H1 (cell line): ENCODE measurements around the gene TGM6. TPM values are rescaled to one million over a fixed set of nuclear protein-coding genes. Genes with fewer than 3 reads are reported as not detected.

Source experiments
- CTCF ChIA-PET: fragments of 300-600 bp; sonication (Branson Sonifier 250); formaldehyde crosslinking; loops from one replicate; lab custom pipeline; 2021; ENCODE audit not compliant: partially characterized antibody; lab: Charles Lee
- POLR2A ChIA-PET: fragments of 300-600 bp; sonication (Branson Sonifier 250); formaldehyde crosslinking; loops from one replicate; lab custom pipeline; 2021; ENCODE audit warnings: inconsistent platforms; ENCODE audit not compliant: partially characterized antibody; lab: Charles Lee
- DNase-seq, 2 experiments: peaks; one replicate each; pipeline versions ENCODE4 v3.0.0 to v3.0.0-alpha.2; 2010 to 2022; ENCODE audit warnings: low spot score in 2 of 2, low read depth in 1 of 2, mixed read lengths in 1 of 2
- FAIRE-seq: peaks from 2 replicates; lab custom pipeline; 2011; peaks lifted over from hg19 to GRCh38; lab: Jason Lieb, UNC
- H2AFZ ChIP-seq: 2 replicates; pipeline ENCODE4 v1.8.1; 2012; ENCODE audit warnings: low read length, inconsistent platforms
- H2AK5ac ChIP-seq: 2 replicates; pipeline ENCODE4 v1.6.1; 2013; ENCODE audit warnings: low read depth, low read length
- H2BK120ac ChIP-seq: replicated peaks from 2 replicates; pipeline ENCODE3; 2013; ENCODE audit warnings: low read depth, low read length, inconsistent platforms
- H2BK12ac ChIP-seq: 2 replicates; pipeline ENCODE4 v1.6.1; 2013; ENCODE audit warnings: low read depth, low read length
- H2BK15ac ChIP-seq: 2 replicates; pipeline ENCODE4 v1.6.1; 2013; ENCODE audit warnings: low read length
- H2BK20ac ChIP-seq: 2 replicates; pipeline ENCODE4 v1.6.1; 2013; ENCODE audit warnings: low read length
- H2BK5ac ChIP-seq: 2 replicates; pipeline ENCODE4 v1.6.1; 2013; ENCODE audit warnings: low read depth, low read length
- H3K14ac ChIP-seq: 2 replicates; pipeline ENCODE4 v1.6.1; 2013; ENCODE audit warnings: inconsistent platforms; ENCODE audit not compliant: insufficient read length
- H3K18ac ChIP-seq: 2 replicates; pipeline ENCODE4 v1.6.1; 2013; ENCODE audit warnings: low read length; ENCODE audit errors: extremely low read depth
- H3K23ac ChIP-seq: 2 replicates; pipeline ENCODE4 v1.6.1; 2013; ENCODE audit warnings: inconsistent platforms; ENCODE audit not compliant: insufficient read length
- H3K23me2 ChIP-seq: 2 replicates; pipeline ENCODE4 v1.6.1; 2013; ENCODE audit warnings: low read depth, low read length
- H3K27ac ChIP-seq: 2 replicates; pipeline ENCODE4 v1.6.1; 2011; ENCODE audit warnings: low read depth, low read length, inconsistent platforms
- H3K27me3 ChIP-seq, 4 experiments: replicated peaks in 1 of 4; 1 replicate in 1 of 4; 2 replicates in 3 of 4; pipeline versions ENCODE4 v1.6.1 to v1.8.1; 2011 to 2013; ENCODE audit warnings: low read length in 3 of 4, mild to moderate bottlenecking in 3 of 4, inconsistent platforms in 2 of 4, mixed read lengths in 2 of 4, moderate library complexity in 1 of 4; ENCODE audit not compliant: control insufficient read depth in 3 of 4, insufficient read depth in 3 of 4; ENCODE audit errors: extremely low read depth in 1 of 4
- H3K36me3 ChIP-seq, 4 experiments: 2 replicates each; pipeline versions ENCODE4 v1.6.1 to v1.8.1; 2011 to 2013; ENCODE audit warnings: mild to moderate bottlenecking in 4 of 4, low read length in 3 of 4, moderate library complexity in 2 of 4, control low read depth in 1 of 4, inconsistent platforms in 1 of 4; ENCODE audit not compliant: insufficient read depth in 4 of 4, control insufficient read depth in 2 of 4
- H3K4ac ChIP-seq: replicated peaks from 2 replicates; pipeline ENCODE3; 2013; ENCODE audit warnings: low read length, low read depth, mixed read lengths, inconsistent platforms; ENCODE audit not compliant: insufficient read length
- H3K4me1 ChIP-seq, 4 experiments: replicated peaks in 1 of 4; 1 replicate in 1 of 4; 2 replicates in 3 of 4; pipeline versions ENCODE4 v1.6.1 to v1.8.1; 2011 to 2013; ENCODE audit warnings: low read length in 3 of 4, inconsistent platforms in 2 of 4, mixed read lengths in 1 of 4; ENCODE audit not compliant: insufficient read depth in 4 of 4, control insufficient read depth in 3 of 4
- H3K4me2 ChIP-seq, 2 experiments: 2 replicates each; pipeline versions ENCODE4 v1.6.1 to v1.8.1; 2011 to 2013; ENCODE audit warnings: low read depth in 2 of 2, low read length in 2 of 2, control low read depth in 1 of 2, inconsistent platforms in 1 of 2, mild to moderate bottlenecking in 1 of 2; ENCODE audit not compliant: insufficient read depth in 1 of 2
- H3K4me3 ChIP-seq, 4 experiments: fragments of 200-600, 300-600 bp in 1 of 4; sonication (generic), shearing (Covaris generic), sonication (Bioruptor Twin) in 1 of 4; 2 replicates each; pipeline versions ENCODE4 v1.5.1 to v1.8.1; 2011 to 2016; ENCODE audit warnings: low read length in 4 of 4, low read depth in 3 of 4, control low read depth in 2 of 4, inconsistent platforms in 2 of 4, mild to moderate bottlenecking in 2 of 4, mixed read lengths in 1 of 4, moderate library complexity in 1 of 4; ENCODE audit not compliant: insufficient read depth in 2 of 4; ENCODE audit errors: extremely low read depth in 1 of 4
- H3K56ac ChIP-seq: replicated peaks from 2 replicates; pipeline ENCODE3; 2013; ENCODE audit warnings: low read depth, mild to moderate bottlenecking, mixed read lengths, low read length, inconsistent platforms; ENCODE audit not compliant: insufficient read length
- H3K79me1 ChIP-seq: 2 replicates; pipeline ENCODE4 v1.6.1; 2013; ENCODE audit warnings: low read depth, low read length, control low read depth
- H3K79me2 ChIP-seq, 2 experiments: 2 replicates each; pipeline versions ENCODE4 v1.6.1 to v1.8.1; 2012 to 2013; ENCODE audit warnings: low read length in 2 of 2, mild to moderate bottlenecking in 2 of 2, inconsistent platforms in 1 of 2; ENCODE audit not compliant: insufficient read depth in 2 of 2, control insufficient read depth in 1 of 2
- H3K9ac ChIP-seq, 4 experiments: replicated peaks in 1 of 4; 1 replicate in 1 of 4; 2 replicates in 3 of 4; pipeline versions ENCODE4 v1.6.1 to v1.8.1; 2011 to 2013; ENCODE audit warnings: low read depth in 3 of 4, low read length in 3 of 4, control low read depth in 2 of 4, mild to moderate bottlenecking in 2 of 4, moderate library complexity in 2 of 4, inconsistent platforms in 1 of 4; ENCODE audit errors: extremely low read depth in 1 of 4
- H3K9me3 ChIP-seq, 2 experiments: 2 replicates each; pipeline versions ENCODE4 v1.6.1 to v1.8.1; 2012 to 2013; ENCODE audit warnings: mild to moderate bottlenecking in 2 of 2, moderate library complexity in 2 of 2, control low read depth in 1 of 2, inconsistent platforms in 1 of 2, low read depth in 1 of 2, low read length in 1 of 2, mixed read lengths in 1 of 2; ENCODE audit not compliant: insufficient read depth in 2 of 2
- H4K20me1 ChIP-seq, 2 experiments: replicated peaks in 1 of 2; 2 replicates each; pipeline versions ENCODE3 to v1.8.1; 2011 to 2013; ENCODE audit warnings: inconsistent platforms in 2 of 2, low read length in 2 of 2, mild to moderate bottlenecking in 1 of 2; ENCODE audit not compliant: insufficient read depth in 2 of 2, control insufficient read depth in 1 of 2
- H4K5ac ChIP-seq: 2 replicates; pipeline ENCODE4 v1.6.1; 2013; ENCODE audit warnings: low read length, low read depth, mixed read lengths, inconsistent platforms; ENCODE audit not compliant: insufficient read length
- H4K8ac ChIP-seq: 2 replicates; pipeline ENCODE4 v1.8.0; 2013; ENCODE audit warnings: mild to moderate bottlenecking, moderate library complexity, low read length, inconsistent platforms; ENCODE audit not compliant: insufficient read depth; ENCODE audit errors: extremely low read depth
- H4K91ac ChIP-seq: replicated peaks from 2 replicates; pipeline ENCODE3; 2013; ENCODE audit warnings: low read length, mixed read lengths, inconsistent platforms; ENCODE audit not compliant: insufficient read length
- BRCA1 ChIP-seq: IDR thresholded peaks from 2 replicates; pipeline ENCODE4 v1.6.1; 2012; ENCODE audit warnings: low read depth, low read length, improper control_type of control experiment
- GTF2F1 ChIP-seq: IDR thresholded peaks from 2 replicates; pipeline ENCODE4 v1.6.1; 2012; ENCODE audit warnings: low read depth, low read length, improper control_type of control experiment, borderline replicate concordance
- WGBS, 2 experiments: shearing (Covaris generic) in 1 of 2; methylation state at CpG; one replicate each; pipeline versions ENCODE4 v1.1.6 to v1.1.7; 2013 to 2015; ENCODE audit warnings: low lambda C conversion rate in 2 of 2, mixed read lengths in 2 of 2, inconsistent platforms in 1 of 2, low coverage in 1 of 2, missing lambda C conversion rate in 1 of 2; ENCODE audit not compliant: insufficient replicate concordance in 2 of 2, insufficient coverage in 1 of 2, insufficient read length in 1 of 2; ENCODE audit errors: extremely low coverage in 1 of 2, missing lambda C conversion rate in 1 of 2; 5-methylcytosine and 5-hydroxymethylcytosine counted together
- polyA plus RNA-seq, 7 experiments: library from polyadenylated mRNA; depleted of rRNA in 3 of 7; stranded (reverse) in 5 of 7; unstranded in 2 of 7; fragments of >200 nt in 5 of 7; fragments of 200-250 nt in 2 of 7; gene quantifications; 1 replicate in 5 of 7; 2 replicates in 1 of 7; 4 replicates in 1 of 7; pipeline versions ENCODE4 v1.2.1 to v1.2.3, GENCODE V29; 2011 to 2013; ENCODE audit warnings: missing spikeins in 2 of 7, mixed read lengths in 2 of 7
- total RNA-seq: library from RNA; stranded (reverse); fragmentation: NEBNext Ultra II Directional; extraction: Animal tissue kit (Norgen Biotek cat#: 25700); gene quantifications from 2 replicates; pipeline ENCODE4 v1.2.1, GENCODE V29; 2021

The TGM6 gene
- total and polyA plus RNA-seq, 2 of the 8 experiments (the other 6 are each of a cell fraction or from before 2014, with no cell fraction given) = 0.03 TPM; not detected in 1

DNA sequence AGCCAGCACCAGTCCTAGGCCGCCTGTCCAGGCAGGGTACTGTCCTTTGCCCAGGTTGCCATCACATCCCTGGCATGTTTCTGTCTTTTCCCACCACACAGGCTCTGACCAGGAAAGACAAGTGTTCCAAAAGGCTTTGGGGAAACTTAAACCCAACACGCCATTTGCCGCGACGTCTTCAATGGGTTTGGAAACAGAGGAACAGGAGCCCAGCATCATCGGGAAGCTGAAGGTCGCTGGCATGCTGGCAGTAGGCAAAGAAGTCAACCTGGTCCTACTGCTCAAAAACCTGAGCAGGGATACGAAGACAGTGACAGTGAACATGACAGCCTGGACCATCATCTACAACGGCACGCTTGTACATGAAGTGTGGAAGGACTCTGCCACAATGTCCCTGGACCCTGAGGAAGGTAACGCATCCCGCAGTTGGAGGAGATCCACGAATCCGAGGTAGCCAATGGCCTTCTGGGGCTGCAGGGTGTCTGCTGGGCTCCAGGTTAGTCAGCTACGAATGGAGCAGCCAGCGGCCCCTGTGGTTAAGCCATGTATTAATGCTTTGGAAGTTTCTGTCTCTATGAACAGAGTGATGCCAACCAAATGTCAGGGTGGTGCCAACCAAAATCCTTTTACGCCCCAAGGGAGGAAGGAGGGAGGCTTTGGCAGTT, 48.7 kb upstream of the TGM6 start:
- H4K91ac ChIP-seq = no peak overlapping the region
- H2BK120ac ChIP-seq = no peak overlapping the region
- H3K79me1 ChIP-seq = no peaks in the 10 kb centered on the region
- CTCF ChIA-PET = interaction anchor here (1.1 to 1.7 kb wide), 3 partner anchors 8 to 125 kb away, joined by 3 to 5 read pairs (median 4); no protein-coding TSS in a partner anchor
- peaks cover 0 to 3% (median 0%) of the 10 kb centered on the region in 4 experiments; a peak in 1 of 7 replicates for H3K4me1 ChIP-seq
- H2BK12ac ChIP-seq = no peak overlapping the region
- no peak overlapping the region for H4K5ac ChIP-seq
- no peak overlapping the region for H3K9ac ChIP-seq
- no peaks in the 10 kb centered on the region for H3K79me2 ChIP-seq
- no peak overlapping the region for H3K27ac ChIP-seq
- H3K27me3 ChIP-seq = no peaks in the 10 kb centered on the region
- no peak overlapping the region for H3K4ac ChIP-seq
- H4K20me1 ChIP-seq = no peaks in the 10 kb centered on the region
- H3K23ac ChIP-seq = no peak overlapping the region
- H3K56ac ChIP-seq = no peak overlapping the region
- H3K9me3 ChIP-seq = no peaks in the 10 kb centered on the region
- no peak overlapping the region for H3K14ac ChIP-seq
- no peak for FAIRE-seq
- no peak overlapping the region for H2BK15ac ChIP-seq
- H4K8ac ChIP-seq = no peak overlapping the region; the same call in 1 of the 2 replicates
- H3K18ac ChIP-seq = no peak overlapping the region
- no peaks in the 10 kb centered on the region for H3K23me2 ChIP-seq
- H2AFZ ChIP-seq = no peak overlapping the region
- H2AK5ac ChIP-seq = no peak overlapping the region
- POLR2A ChIA-PET = interaction anchor here (0.6 to 1.4 kb wide), 3 partner anchors 44 to 138 kb away, joined by 3 to 5 read pairs (median 4); no protein-coding TSS in a partner anchor
- H3K4me3 ChIP-seq = no peak overlapping the region
- no peak for TF ChIP-seq BRCA1
- TF ChIP-seq GTF2F1 = no peak
- TF ChIP-seq, all 59 proteins: peak for 0
- WGBS, 2 experiments = 90% methylated on average over 17 of the region's 17 CpGs; no CpG with 5 or more reads in 1 of the 2 experiments
- no peak overlapping the region for H3K4me2 ChIP-seq
- H2BK5ac ChIP-seq = no peak overlapping the region
- no peak for DNase-seq
- H2BK20ac ChIP-seq = no peak overlapping the region
- H3K36me3 ChIP-seq = no peaks in the 10 kb centered on the region
